GM21390 (cell line): ENCODE data around the gene MID1.

ENCODE experiments used
- ATAC-seq: cut with Tn5 transposase; IDR thresholded peaks from one replicate; pipeline ENCODE4 v1.9.1; 2021; ENCODE audit not compliant: unreplicated experiment

MID1 gene

GRCh38 chrX:10447564-10448214, 172.7 kb downstream of the MID1 start:
- ATAC-seq: no peak

GRCh38 chrX:10444204-10444603, 176.2 kb downstream of the MID1 start:
- ATAC-seq: no peak

- ATAC-seq: no peak
These were observed 178.9 kb downstream of the MID1 start for GRCh38 chrX:10441464-10441863.

GRCh38 chrX:10433296-10433965, 187.0 kb downstream of the MID1 start:
- no peak for ATAC-seq

GRCh38 chrX:10429908-10430307, 190.5 kb downstream of the MID1 start:
- no peak for ATAC-seq

GRCh38 chrX:10427249-10427648, 193.1 kb downstream of the MID1 start:
- ATAC-seq: no peak

- ATAC-seq: no peak
These were observed 196.7 kb downstream of the MID1 start for GRCh38 chrX:10423716-10424115.

- no peak for ATAC-seq
These were observed 200.3 kb downstream of the MID1 start for GRCh38 chrX:10420134-10420533.

- no peak for ATAC-seq
These were observed 204.0 kb downstream of the MID1 start for GRCh38 chrX:10416424-10416823.

GRCh38 chrX:10415306-10416001, 204.9 kb downstream of the MID1 start:
- ATAC-seq: no peak

GRCh38 chrX:10414862-10415261, 205.5 kb downstream of the MID1 start:
- ATAC-seq: no peak

GRCh38 chrX:10414156-10414824, 206.1 kb downstream of the MID1 start:
- ATAC-seq: no peak

- ATAC-seq: no peak
These were observed 215.9 kb downstream of the MID1 start for GRCh38 chrX:10404436-10404835.

GRCh38 chrX:10401239-10401638, 219.1 kb downstream of the MID1 start:
- no peak for ATAC-seq

- ATAC-seq: no peak
These were observed 221.2 kb downstream of the MID1 start for GRCh38 chrX:10399043-10399741.

GRCh38 chrX:10398215-10398614, 222.2 kb downstream of the MID1 start:
- ATAC-seq: no peak

GRCh38 chrX:10397349-10397748, 223.0 kb downstream of the MID1 start:
- no peak for ATAC-seq

GRCh38 chrX:10395643-10396042, 224.7 kb downstream of the MID1 start:
- no peak for ATAC-seq
